Erythroblast (primary cell): ENCODE results near the gene DYDC2.

ENCODE experiments used
- GATA1 ChIP-seq: IDR thresholded peaks from 2 replicates; pipeline ENCODE4 v1.6.1; 2011; ENCODE audit warnings: low read depth, mild to moderate bottlenecking, control low read depth, low read length, moderate library complexity
- POLR2A ChIP-seq: IDR thresholded peaks from 2 replicates; pipeline ENCODE4 v1.6.1; 2011; ENCODE audit warnings: mild to moderate bottlenecking, low read length

GRCh38 chr10:80379701-80380100 is 23.1 kb downstream of the DYDC2 start:
- no peak for TF ChIP-seq POLR2A
- TF ChIP-seq GATA1, result no peak
